Measurements from ENCODE around the gene CRYBA1. TPM values are rescaled to one million over a fixed set of nuclear protein-coding genes. Genes with fewer than 3 reads are reported as not detected.

CRYBA1 gene
- total and polyA plus RNA-seq, 2 of the 8 experiments (the other 6 are each of a cell fraction or from before 2014, with no cell fraction given), result not detected

DNA sequence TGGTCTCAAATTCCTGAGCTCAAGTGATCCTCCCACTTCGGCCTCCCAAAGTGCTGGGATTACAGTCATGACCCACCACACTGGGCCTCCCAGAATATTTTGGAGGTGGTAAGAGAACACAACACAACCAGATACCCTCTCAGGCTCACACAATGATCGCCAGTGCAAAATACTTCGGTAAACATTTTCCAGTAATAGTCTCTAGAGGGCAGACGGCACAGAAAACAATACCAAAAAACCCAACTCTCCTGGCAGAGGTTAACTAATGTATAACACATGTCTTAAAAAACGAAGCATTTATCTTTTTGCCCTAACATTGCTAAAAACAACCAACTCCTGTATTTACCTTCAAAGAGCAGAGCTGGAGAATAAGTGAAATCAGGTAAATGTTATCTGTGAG is 36.8 kb downstream of the CRYBA1 start (continued):
- TF ChIP-seq, protein P1, sequence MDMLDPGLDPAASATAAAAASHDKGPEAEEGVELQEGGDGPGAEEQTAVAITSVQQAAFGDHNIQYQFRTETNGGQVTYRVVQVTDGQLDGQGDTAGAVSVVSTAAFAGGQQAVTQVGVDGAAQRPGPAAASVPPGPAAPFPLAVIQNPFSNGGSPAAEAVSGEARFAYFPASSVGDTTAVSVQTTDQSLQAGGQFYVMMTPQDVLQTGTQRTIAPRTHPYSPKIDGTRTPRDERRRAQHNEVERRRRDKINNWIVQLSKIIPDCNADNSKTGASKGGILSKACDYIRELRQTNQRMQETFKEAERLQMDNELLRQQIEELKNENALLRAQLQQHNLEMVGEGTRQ (IDR thresholded peaks at IDR 0.05; ENCODE audit: low read length), result no peak
- TF ChIP-seq RXRA (IDR thresholded peaks at IDR 0.05; ENCODE audit: insufficient read depth, low read depth, low read length) (no peak), TAF7 (optimal IDR thresholded peaks at IDR 0.05; ENCODE audit: borderline replicate concordance, low read depth, low read length) (no peak)
